Hematopoietic multipotent progenitor cell treated with erythropoietin and hydrocortisone succinate and interleukin-3 and kit ligand, for 8 days (in vitro differentiated cells): Measurements from ENCODE around the gene SLC2A9.

Experiments used
- DNase-seq: peaks from one replicate; pipeline ENCODE4 v3.0.0-alpha.2; 2015

SLC2A9 gene

GRCh38 chr4:10018818-10019461 is 2.4 kb downstream of the SLC2A9 start:
- peak; percentile 92 for DNase-seq

- DNase-seq: no peak
These were observed 4.0 kb downstream of the SLC2A9 start for GRCh38 chr4:10017037-10017893.

GRCh38 chr4:10016169-10016568 is 5.1 kb downstream of the SLC2A9 start:
- no peak for DNase-seq

- peak; percentile 70 for DNase-seq
These were observed 6.0 kb downstream of the SLC2A9 start for GRCh38 chr4:10015140-10015753.

GRCh38 chr4:10013722-10014121 is 7.6 kb downstream of the SLC2A9 start:
- DNase-seq: peak; percentile 73

GRCh38 chr4:10011885-10012284 is 9.4 kb downstream of the SLC2A9 start:
- DNase-seq: peak; percentile 86

- no peak for DNase-seq
These were observed 10.0 kb downstream of the SLC2A9 start for GRCh38 chr4:10011277-10011676.

- DNase-seq: peak; percentile 68
These were observed 11.3 kb downstream of the SLC2A9 start for GRCh38 chr4:10009861-10010500.

- DNase-seq: no peak
These were observed 12.7 kb downstream of the SLC2A9 start for GRCh38 chr4:10008609-10009005.

GRCh38 chr4:10007793-10008608 is 13.3 kb downstream of the SLC2A9 start:
- no peak for DNase-seq

GRCh38 chr4:10007436-10007740 is 13.9 kb downstream of the SLC2A9 start:
- no peak for DNase-seq

- no peak for DNase-seq
These were observed 14.5 kb downstream of the SLC2A9 start for GRCh38 chr4:10006601-10007435.

- no peak for DNase-seq
These were observed 15.1 kb downstream of the SLC2A9 start for GRCh38 chr4:10006231-10006600.

- DNase-seq: no peak
These were observed 15.7 kb downstream of the SLC2A9 start for GRCh38 chr4:10005632-10006031.

- DNase-seq: peak; percentile 23
These were observed 17.6 kb downstream of the SLC2A9 start for GRCh38 chr4:10003666-10004065.

GRCh38 chr4:10002278-10002677 is 19.0 kb downstream of the SLC2A9 start:
- DNase-seq: no peak

GRCh38 chr4:10001757-10002156 is 19.5 kb downstream of the SLC2A9 start:
- DNase-seq: no peak

- no peak for DNase-seq
These were observed 21.2 kb downstream of the SLC2A9 start for GRCh38 chr4:9999956-10000561.

- DNase-seq: no peak
These were observed 23.4 kb downstream of the SLC2A9 start for GRCh38 chr4:9997886-9998285.

GRCh38 chr4:9996319-9997110 is 24.8 kb downstream of the SLC2A9 start:
- DNase-seq: no peak
